CD4-positive, alpha-beta T cell treated with Interleukin-4 for 1 hour (primary cell): Measurements from ENCODE around the gene HMOX2.

Experiments used
- DNase-seq, 2 donors: peaks; one replicate each; pipeline ENCODE4 v3.0.0-alpha.2; 2020 to 2022

The HMOX2 gene

DNA sequence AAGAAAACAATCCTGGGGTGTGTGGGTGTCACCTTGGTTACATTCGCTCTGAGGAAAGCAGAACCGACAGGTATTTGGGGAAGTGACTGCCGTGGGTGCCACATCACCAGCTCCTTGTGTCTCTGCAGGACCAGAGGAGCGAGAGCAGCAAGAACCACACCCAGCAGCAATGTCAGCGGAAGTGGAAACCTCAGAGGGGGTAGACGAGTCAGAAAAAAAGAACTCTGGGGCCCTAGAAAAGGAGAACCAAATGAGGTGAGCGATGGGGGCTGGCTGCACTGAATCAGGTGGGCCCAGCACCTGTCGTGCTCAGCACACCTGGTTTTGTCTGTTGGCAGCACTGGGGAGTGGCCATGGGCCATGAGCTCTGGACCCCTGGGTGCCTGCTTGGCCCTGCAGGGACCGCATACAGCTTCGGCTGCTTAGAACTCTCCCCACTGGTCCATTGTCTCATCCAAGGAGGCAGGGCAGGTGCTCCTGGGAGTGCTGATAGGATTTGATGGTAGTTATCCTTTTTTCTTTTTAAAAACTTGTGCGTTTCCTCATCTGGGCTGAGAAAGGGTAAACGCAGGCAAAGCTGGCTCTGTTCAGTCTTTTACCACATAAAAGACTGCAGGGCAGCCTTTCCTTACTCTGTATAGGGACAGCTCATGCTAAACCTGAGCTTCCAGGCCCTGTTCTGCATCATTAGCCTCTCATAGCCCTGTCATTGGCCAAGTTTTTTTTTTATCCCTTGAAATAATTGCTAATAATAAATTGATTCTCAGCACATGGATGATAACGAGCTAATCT is 29.4 kb downstream of the HMOX2 start:
- peak; percentile 87 to 94 for DNase-seq

DNA sequence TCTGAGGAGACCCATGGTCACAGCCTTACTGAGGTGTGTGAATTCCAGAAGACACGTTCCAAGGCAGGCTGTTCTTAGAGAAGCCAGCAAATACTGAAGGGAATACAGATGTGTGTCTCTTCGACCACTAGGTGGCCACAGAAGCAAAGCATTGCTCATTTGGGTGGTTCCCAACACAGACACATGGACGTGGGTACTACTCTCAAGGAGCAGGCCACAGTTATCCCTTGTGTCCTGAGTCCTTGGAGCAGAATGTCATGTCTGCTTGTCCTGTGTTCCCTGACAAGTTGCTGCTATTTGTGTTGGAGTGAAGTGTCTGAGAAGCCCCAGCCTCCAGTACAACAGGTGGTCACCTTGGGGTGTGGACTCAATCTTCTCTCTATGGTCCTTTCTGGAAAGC is 30.3 kb downstream of the HMOX2 start:
- peak; percentile 81 to 82 for DNase-seq

DNA sequence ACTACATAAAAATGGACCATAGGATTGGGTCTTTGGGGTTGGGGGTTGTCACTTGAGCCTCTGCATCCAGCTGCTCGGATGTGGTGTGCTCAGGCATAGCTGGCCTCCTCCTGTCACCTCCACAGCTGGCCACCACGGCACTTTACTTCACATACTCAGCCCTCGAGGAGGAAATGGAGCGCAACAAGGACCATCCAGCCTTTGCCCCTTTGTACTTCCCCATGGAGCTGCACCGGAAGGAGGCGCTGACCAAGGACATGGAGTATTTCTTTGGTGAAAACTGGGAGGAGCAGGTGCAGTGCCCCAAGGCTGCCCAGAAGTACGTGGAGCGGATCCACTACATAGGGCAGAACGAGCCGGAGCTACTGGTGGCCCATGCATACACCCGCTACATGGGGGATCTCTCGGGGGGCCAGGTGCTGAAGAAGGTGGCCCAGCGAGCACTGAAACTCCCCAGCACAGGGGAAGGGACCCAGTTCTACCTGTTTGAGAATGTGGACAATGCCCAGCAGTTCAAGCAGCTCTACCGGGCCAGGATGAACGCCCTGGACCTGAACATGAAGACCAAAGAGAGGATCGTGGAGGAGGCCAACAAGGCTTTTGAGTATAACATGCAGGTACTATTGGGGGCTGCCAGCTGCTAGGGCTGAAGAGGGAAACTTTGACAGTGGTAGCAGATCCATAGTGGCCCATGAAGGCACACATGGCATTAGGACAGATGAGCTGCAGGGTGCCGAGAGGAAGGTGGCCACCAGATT is 31.6 kb downstream of the HMOX2 start:
- no peak for DNase-seq

DNA sequence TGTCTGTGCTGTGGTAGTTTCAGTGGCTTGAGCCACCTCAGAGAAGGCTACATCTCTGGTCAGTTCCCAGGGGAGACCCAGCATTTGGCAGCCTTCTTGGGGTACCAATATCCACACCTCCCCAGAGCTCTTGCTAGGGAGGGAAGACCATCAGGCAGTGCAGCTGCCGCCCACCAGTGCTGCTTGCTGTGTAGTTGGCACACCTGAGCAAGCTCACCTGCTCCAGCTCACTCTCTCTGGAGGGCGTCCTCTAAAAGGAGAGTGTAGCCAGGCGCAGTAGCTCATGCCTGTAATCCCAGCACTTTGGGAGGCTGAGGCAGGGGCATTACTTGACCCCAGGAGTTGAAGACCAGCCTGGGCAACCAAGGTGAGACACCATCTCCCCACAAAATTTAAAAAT is 32.6 kb downstream of the HMOX2 start:
- no peak for DNase-seq

DNA sequence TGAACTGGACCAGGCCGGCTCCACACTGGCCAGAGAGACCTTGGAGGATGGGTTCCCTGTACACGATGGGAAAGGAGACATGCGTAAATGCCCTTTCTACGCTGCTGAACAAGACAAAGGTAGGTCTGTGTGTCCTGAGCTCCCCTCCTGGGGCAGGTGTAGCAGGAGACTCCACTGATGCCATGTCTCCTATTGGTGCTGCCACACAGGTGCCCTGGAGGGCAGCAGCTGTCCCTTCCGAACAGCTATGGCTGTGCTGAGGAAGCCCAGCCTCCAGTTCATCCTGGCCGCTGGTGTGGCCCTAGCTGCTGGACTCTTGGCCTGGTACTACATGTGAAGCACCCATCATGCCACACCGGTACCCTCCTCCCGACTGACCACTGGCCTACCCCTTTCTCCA is 33.2 kb downstream of the HMOX2 start:
- no peak for DNase-seq

DNA sequence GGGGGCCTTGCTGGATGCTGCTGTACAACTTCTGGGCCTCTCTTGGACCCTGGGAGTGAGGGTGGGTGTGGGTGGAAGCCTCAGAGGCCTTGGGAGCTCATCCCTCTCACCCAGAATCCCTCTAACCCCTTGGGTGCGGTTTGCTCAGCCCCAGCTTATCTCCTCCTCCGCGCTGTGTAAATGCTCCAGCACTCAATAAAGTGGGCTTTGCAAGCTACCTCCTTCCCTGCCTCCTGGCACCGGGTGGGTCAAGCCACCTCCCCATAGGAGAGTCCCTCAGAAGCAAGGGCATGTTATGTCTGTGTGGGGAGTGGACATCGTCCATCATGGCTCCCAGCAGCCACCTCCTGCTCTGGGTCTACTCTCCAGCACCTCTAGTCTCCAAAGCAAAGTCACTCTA is 33.9 kb downstream of the HMOX2 start:
- DNase-seq: no peak

DNA sequence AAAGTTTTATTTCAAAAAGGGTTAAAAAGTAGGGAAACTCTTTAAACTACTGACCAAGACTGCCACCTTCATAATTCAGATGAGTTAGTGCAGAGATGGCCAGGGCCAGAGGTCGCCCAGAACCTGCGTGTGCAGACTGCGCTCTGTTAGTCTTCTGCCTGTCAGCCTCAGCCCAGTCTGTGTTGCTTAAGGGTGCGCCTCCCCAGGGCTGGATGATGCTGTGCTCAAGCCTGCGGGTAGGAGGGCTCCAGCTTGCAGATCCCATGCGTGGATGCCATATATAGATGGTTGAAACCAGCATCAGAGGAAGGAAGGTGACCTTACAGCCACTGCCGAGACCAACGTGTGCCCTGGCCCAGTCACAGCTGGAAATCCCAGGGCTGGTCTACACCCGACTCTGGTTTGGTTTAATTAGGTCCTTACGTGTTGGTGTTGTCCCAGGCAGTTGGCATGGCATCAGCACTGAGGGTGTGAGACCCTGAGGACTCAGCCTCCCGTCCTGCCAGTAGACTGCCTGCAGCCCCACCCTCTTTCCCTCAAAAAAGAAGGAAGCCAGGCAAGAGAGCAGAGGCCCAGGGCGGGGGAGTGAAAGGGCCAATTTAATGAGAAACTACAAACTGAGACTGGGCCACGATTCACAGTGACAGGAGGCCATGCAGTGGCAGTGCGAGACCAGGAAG is 34.7 kb downstream of the HMOX2 start:
- peak in 1 of 2 donors; percentile 44 for DNase-seq

DNA sequence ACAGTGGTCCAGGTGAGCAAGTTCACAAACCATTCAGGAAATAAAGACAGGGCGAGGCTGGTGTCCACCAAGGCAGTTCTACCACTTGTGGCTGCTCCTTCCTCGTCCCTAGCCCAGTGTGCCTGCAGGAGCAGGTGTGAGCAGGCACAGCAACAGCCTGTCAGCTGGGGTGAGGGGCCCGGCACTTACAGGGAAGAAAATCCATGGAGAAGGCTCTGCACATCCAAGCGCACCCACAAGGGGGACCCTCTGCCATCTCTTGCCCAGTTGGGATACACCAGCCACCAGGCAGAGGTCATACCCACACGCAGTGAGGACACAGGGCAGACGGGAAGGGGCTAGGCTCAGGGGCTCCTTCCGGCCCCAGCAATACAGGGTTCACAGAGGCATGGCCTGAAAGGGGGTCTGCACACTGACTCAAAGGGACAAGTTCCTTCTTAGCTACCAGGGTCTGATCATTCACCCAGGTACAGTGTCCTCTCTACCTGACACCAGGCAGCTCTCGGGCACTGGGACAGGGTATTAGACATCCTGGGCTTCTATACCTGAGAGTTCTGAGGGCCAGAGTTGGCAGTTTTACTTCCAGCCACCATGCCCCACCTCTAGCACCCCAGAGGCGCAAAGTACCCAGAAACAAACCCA is 35.4 kb downstream of the HMOX2 start:
- DNase-seq: peak in 1 of 2 donors; percentile 23

DNA sequence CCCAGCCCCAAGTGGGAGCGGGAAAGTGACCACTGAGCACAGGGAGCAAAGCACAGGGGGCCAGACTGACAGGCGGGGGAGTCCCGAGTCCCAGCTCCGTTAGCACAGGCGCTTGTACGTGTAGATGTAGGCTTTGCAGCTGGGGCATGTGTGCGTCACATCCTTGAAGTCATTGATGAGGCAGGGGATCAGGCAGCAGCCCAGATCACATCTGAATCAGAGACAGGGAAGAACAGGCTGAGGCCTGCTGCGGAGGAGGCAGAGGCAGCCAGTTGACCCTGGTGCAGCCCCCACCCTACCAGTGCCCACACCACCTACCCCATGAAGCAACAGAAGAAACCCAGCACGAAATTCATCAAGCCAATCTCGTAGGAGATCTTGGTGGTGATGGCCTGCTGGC is 36.3 kb downstream of the HMOX2 start:
- no peak for DNase-seq

DNA sequence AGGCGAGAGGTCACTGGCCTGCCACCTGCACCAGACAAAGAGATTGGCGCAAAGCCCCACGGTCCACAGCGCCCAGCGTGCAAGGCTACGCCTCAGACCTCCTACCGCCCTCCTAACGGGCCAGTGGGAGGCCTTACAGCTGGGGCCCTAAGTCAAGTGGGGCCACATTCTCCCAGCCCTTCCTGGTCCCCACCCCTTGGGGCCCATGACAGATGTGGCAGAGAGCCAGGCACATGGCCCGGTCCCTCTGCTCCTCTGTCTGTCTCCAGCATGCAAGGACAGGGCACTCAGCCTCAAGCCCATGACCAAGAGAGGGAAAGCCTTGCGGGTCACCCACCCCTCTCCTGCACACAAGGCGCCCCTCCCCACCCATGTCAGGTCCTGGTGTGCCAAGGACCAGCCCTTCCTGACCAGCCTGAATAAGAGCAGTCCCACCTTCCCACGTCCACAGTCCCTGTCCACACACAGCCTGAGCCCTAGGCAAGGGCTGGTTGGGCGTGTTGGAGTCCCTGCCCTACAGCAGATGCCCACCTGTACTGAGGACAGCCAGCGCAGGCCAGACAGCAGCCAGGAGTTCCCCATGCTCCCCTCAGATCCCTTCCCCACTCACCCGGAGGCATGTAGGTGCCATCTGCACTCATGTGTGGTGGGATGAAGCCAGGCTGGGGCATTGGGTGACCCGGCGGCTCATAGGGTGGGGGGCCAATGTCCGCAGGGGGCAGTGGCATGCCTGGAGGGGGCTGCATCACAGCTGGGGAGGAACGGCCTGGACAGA is 37.1 kb downstream of the HMOX2 start:
- no peak for DNase-seq

DNA sequence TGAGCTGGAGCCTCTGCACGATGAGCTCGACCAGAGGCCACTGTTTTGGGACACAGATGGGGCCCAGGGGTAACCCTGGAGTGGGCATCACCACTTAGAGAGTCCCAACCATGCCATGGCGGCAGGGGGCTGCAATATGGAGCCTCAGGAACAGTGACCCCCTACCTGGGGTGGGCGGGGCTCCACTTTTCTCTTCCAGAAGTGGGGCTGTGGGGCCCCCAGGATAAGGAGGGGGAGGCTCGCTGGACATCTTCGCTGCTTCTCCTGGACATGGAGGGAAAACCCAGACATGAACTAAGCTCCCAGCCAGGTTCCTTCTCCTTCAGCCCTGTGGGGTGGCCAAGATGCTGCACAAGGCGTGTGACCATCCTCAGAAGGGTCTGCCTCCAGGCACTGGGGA is 37.7 kb downstream of the HMOX2 start:
- DNase-seq: no peak

DNA sequence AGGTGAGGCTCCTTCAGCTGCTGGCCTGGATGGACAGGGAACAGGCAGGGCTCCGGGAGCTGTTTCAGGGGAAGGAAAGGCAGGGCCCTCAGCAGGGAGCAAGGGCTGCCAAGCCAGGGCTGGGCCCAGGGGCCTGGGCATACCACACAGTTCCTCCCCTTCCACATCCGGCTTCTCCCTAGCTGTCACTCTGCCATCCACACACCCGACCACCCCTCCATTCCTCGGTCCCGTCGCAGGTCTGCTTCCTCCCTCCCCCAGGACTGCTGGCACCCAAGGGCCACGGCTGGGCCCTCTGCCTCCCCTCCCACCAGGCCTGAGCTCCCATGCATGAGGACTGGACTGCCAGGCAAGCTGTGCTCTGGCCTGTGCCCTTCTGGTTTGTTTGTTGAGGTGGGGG is 38.4 kb downstream of the HMOX2 start:
- DNase-seq: no peak

DNA sequence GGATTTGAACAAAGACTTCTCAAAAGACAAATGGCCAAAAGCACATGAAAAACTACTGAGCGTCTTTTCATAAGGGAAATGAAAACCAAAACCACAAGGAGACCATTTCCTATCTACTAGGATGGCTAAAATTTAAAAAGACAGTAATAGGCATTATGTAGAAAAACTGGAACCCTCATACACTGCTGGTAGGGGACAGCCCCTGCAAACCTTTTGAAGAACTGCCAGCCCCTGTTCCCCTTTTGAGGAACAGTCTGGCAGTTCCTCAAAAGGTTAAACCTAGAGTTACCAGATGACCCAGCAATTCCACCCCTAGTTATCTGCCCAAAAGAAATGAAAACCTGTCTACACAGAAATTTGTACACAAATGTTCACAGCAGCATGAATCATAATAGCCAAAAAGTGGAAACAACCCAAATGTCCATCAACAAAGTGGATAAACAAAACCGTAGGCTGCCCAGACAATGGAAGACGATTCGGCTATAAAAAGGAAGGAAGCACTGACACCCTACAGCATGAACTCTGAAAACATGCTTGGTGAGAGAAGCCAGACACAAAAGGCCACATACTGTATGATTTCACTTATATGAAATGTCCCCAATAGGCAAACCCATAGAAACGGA is 39.5 kb downstream of the HMOX2 start:
- peak; percentile 44 to 52 for DNase-seq

DNA sequence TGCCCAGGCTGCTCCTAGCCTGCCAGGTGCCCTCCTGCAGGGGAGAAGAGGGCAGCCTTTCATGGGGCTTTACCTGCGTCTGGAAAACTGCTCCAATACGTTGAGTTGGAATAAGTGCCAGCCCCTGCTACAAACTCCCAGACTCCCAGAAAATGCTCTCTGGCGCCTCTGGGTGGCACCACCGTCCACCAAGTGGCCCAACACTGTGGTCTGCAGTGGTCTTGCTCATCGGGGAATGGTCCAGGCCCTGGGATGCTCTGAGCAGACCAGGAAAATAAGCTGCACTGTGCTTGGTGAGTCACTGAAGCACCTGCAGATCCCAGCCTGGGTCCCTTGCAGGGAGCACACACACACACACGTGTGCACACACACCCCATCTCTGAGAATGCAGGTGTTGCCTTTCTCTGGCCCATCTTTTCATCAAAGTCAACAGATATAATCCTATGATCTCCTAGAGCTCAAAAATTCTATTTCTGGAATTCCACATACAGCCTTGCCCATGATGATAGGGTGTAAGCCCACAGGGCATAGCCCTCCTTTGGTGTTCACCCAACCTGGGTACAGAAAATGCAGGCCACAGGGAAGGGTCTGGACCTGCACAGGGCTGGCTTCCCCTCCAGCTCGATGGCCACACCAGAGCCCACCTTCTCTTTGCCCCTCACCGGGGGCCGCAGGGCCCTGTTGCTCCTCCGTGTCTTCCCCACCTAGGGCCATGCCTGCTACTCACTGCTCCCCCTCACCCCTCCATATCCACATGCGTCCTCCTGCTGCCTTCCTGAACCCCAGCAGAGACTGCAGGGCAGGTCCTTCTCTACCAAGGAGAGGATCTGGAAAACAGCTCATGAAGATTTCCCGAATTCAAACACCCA is 41.8 kb downstream of the HMOX2 start:
- DNase-seq: no peak

DNA sequence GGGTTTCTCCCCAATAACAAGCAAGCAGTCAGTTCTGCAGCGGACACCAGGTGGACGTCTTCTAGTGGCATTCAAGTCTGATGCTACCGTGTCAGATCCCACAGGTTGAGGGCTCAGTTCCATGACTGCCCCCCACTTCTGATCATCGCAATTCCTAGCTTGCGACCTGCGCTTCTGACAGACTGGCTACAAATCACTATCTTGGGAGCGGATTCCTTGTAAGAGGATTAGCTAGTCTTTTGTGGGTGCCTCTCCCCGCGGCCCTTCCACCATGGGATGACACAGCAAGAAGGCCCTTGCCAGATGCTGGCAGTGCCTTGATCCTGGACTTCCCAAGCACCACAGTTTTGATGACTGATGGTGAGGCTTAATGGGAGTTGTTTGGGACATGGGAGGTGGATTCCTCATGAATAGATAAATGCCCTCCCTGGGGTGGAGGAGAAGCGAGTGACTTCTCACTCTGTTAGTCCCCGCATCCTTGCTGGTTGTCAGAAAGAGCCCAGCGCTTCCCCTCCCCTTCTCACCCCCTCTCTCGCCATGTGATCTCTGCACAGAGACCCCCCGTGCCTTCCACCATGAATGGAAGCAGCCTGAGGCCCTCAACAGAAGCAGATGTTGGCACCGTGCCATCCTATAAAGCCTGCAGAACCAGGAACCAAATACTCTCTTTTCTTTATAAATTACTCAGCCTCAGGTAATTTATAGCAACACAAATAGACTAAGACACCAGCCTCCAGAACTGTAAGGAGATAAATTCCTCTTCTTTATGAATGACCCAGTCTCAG is 43.3 kb downstream of the HMOX2 start:
- DNase-seq: no peak

DNA sequence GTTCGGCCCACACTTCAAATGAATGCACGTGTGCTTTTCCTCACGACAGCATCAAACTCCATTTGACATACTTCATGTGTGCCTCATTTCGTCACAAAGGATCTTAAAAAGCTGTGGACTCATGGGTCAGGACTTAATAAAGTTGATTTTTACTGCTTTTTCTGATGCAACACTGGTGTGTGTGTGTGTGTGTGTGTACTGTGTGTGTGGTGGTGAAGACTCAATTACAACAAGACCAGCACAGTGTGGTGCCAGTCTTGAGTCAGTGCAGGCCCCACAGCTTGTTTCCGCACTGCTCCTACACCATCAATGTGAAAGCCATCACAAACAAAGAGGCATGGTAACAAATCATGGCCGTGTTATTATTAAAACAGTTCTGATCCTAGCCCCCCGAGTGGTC is 44.7 kb downstream of the HMOX2 start:
- DNase-seq: no peak

DNA sequence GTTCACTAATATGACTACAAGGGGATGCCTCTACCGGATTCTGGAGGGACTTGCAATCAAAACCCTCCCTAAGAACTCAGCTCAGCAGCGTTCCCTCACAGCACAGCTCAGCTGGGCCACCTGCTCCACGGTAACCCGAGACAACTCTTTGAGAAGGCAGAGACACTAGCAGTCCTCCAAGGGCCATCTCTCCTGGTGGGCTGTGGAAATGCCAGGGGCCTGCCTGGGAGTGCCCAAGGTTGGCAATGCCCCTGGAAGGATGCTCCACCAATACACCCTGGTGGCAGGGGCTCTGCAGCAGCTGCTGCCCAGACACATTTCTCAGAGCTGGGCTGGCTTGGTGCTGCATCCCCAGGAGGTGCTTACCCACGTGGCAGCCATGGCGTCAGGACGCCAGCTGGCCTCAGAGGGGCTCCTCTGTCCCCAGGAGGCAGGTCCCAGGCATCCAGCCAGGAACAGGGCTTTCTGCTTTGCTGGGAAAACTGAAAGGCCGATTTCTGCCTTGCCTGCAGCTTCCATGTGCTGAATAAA is 45.9 kb downstream of the HMOX2 start:
- DNase-seq: no peak

DNA sequence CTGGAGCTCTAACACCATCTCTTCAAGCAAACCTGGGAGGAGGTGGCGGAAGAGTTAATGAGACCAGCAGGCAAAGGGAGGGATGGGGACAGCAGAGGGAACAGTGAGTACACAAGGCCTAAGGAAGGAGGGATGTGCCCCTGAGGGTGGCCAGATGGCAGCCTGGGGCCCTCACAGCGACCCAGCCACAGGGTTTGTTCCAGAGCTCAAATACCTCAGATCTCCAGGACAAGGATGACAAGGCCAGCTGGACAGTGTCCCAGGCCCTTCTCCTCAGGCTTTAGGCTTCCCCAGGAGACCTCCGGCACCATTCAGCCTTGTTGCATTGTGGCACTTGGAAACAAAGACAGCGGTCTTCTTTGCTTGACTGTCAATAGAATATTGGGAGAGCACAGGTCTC is 47.5 kb downstream of the HMOX2 start:
- DNase-seq: no peak

DNA sequence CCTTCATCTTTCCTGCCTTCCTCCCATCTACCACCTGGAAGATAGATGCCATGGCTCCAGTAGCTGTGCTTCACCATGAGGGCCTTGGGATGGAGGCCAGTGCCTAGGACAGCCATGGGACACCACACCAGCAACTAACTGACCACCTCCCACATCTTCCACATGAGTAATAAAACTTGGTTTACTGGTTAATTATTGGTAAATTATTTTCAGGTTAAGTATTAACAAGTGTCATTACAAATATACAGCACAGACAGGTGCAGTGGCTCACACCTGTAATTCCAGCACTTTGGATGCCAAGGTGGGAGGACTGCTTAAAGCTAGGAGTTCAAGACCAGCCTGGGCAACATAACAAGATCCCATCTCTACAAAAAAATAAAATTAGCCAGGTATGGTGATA is 48.4 kb downstream of the HMOX2 start:
- no peak for DNase-seq

DNA sequence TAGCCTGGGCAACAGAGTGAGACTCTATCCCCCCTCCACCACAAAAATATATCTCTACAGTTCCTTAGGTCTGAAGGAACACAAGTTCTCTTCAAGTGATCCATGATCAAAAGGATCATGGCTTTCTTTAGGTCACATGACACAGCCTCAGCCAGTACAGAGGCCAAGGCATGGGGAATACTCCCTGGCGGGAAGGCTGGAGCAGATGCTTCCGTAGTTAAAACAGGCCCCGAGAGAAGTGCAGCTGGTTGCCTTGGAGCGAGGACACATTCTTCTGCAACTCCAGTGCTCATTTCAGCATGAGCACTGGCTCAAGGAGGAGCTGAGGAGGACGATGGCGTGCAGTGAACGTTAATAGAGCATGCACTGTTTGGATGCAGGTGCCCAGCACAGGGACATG is 48.9 kb downstream of the HMOX2 start:
- no peak for DNase-seq
